AG08395 (cell line): ENCODE measurements around the gene WDHD1.
"Not testable (repeated sequence)": the region's sequence is repeated elsewhere in the genome, so short reads cannot be mapped to it uniquely, and the experiment has no call there.

Experiments
- DNase-seq: peaks from one replicate; pipeline ENCODE4 v3.0.0; 2012; ENCODE audit warnings: mixed read lengths, low spot score

Gene WDHD1

GRCh38 chr14:54947230-54947629, 79.7 kb downstream of the WDHD1 start:
- DNase-seq: no peak

- no peak for DNase-seq
Measured at GRCh38 chr14:54946500-54946899, 80.4 kb downstream of the WDHD1 start.

GRCh38 chr14:54944737-54945391, 82.0 kb downstream of the WDHD1 start:
- DNase-seq: no peak

GRCh38 chr14:54942913-54943312, 84.0 kb downstream of the WDHD1 start:
- DNase-seq: no peak

GRCh38 chr14:54936816-54937215, 90.1 kb downstream of the WDHD1 start:
- no peak for DNase-seq

GRCh38 chr14:54935958-54936357, 90.9 kb downstream of the WDHD1 start:
- no peak for DNase-seq

- DNase-seq: no peak
Measured at GRCh38 chr14:54935100-54935499, 91.8 kb downstream of the WDHD1 start.

GRCh38 chr14:54933006-54933405, 93.9 kb downstream of the WDHD1 start:
- DNase-seq: no peak

GRCh38 chr14:54931598-54932340, 95.1 kb downstream of the WDHD1 start:
- DNase-seq: no peak

- DNase-seq: no peak
Measured at GRCh38 chr14:54931101-54931500, 95.8 kb downstream of the WDHD1 start.

GRCh38 chr14:54929556-54929955, 97.3 kb downstream of the WDHD1 start:
- no peak for DNase-seq

- no peak for DNase-seq
Measured at GRCh38 chr14:54928216-54928615, 98.7 kb downstream of the WDHD1 start.

- DNase-seq: no peak
Measured at GRCh38 chr14:54927551-54927950, 99.3 kb downstream of the WDHD1 start.

GRCh38 chr14:54926570-54926969, 100.3 kb downstream of the WDHD1 start:
- not testable (repeated sequence) for DNase-seq

- no peak for DNase-seq
Measured at GRCh38 chr14:54922598-54922997, 104.3 kb downstream of the WDHD1 start.

GRCh38 chr14:54920052-54920451, 106.8 kb downstream of the WDHD1 start:
- DNase-seq: no peak

GRCh38 chr14:54919330-54919729, 107.6 kb downstream of the WDHD1 start:
- no peak for DNase-seq

GRCh38 chr14:54918427-54918826, 108.5 kb downstream of the WDHD1 start:
- DNase-seq: no peak

- no peak for DNase-seq
Measured at GRCh38 chr14:54916101-54916500, 110.8 kb downstream of the WDHD1 start.

GRCh38 chr14:54909817-54910558, 116.9 kb downstream of the WDHD1 start:
- DNase-seq: no peak

- not testable (repeated sequence) for DNase-seq
Measured at GRCh38 chr14:54908973-54909372, 117.9 kb downstream of the WDHD1 start.

- DNase-seq: no peak
Measured at GRCh38 chr14:54908190-54908589, 118.7 kb downstream of the WDHD1 start.

- DNase-seq: no peak
Measured at GRCh38 chr14:54906075-54906474, 120.8 kb downstream of the WDHD1 start.
